Esophagus (tissue), 2 donors: ENCODE measurements around the gene ALAS2. TPM values are rescaled to one million over a fixed set of nuclear protein-coding genes. Genes with fewer than 3 reads are reported as not detected.

Experiments used
- polyA plus RNA-seq, 2 donors: library from polyadenylated mRNA; stranded (reverse); fragments of 200-250 nt; gene quantifications; one replicate each; pipeline ENCODE4 v1.2.3, GENCODE V29; 2013
- donor health status: healthy with polysubstance abuse.
- donor health status: Bipolar disorder and iron deficiency.

The ALAS2 gene
- polyA plus RNA-seq, 2 donors: not detected

Other genes with a start within 250 kb of the ALAS2 start
- not detected for gene ITIH6, start 232.7 kb downstream of the ALAS2 start, polyA plus RNA-seq
- 10 to 100 TPM; 36.2 to 52.5 TPM for gene MAGED2, start 223.2 kb downstream of the ALAS2 start, polyA plus RNA-seq
- 1 to 10 TPM; 2.9 to 6.0 TPM for gene TRO, start 110.2 kb downstream of the ALAS2 start, polyA plus RNA-seq
- gene PFKFB1, start 36.8 kb downstream of the ALAS2 start, polyA plus RNA-seq: under 1 TPM; 0.11 to 0.26 TPM
- 10 to 100 TPM in 1 of 2 donors, 1 to 10 TPM in 1; 6.6 to 14.3 TPM for gene APEX2, start 30.6 kb downstream of the ALAS2 start, polyA plus RNA-seq
- gene PAGE2B, start 44.1 kb upstream of the ALAS2 start, polyA plus RNA-seq: under 1 TPM in 1 of 2 donors, not detected in 1; 0.49 TPM
- not detected for gene PAGE2, start 58.0 kb upstream of the ALAS2 start, polyA plus RNA-seq
- gene PAGE5, start 189.4 kb upstream of the ALAS2 start, polyA plus RNA-seq: not detected
- not detected for gene PAGE3, start 233.9 kb upstream of the ALAS2 start, polyA plus RNA-seq